OCI-LY7 (cell line): ENCODE results near the gene GDF10. TPM values are rescaled to one million over a fixed set of nuclear protein-coding genes. Genes with fewer than 3 reads are reported as not detected.

Source experiments
- BruUV-seq: library from RNA; stranded (reverse); fragments of 400-500 nt; replicated peaks from 2 replicates; lab custom pipeline; 2021; lab: Mats Ljungman, UMichigan
- CTCF ChIA-PET: fragments of 300-600 bp; sonication (Branson Sonifier 250); formaldehyde crosslinking; loops from one replicate; lab custom pipeline; 2022; ENCODE audit warnings: antibody characterized with exemption; ENCODE audit not compliant: unreplicated experiment; lab: Charles Lee
- POLR2A ChIA-PET: fragments of 300-600 bp; sonication (Branson Sonifier 250); formaldehyde crosslinking; loops from one replicate; lab custom pipeline; 2022; ENCODE audit warnings: antibody characterized with exemption; lab: Charles Lee
- DNase-seq: peaks from one replicate; pipeline ENCODE4 v3.0.0-alpha.2; 2015; ENCODE audit warnings: low spot score
- H2AFZ ChIP-seq: fragments of 200-600 bp; sonication (generic), shearing (Covaris generic); 2 replicates; pipeline ENCODE4 v1.6.1; 2014; ENCODE audit warnings: mild to moderate bottlenecking, antibody characterized with exemption, low read length, moderate library complexity
- H3K27ac ChIP-seq: fragments of 200-600 bp; sonication (generic); 2 replicates; pipeline ENCODE4 v1.5.1; 2014; ENCODE audit warnings: mixed run types, low read depth, mild to moderate bottlenecking, moderate library complexity, low read length, inconsistent platforms; ENCODE audit not compliant: poor library complexity, severe bottlenecking
- H3K36me3 ChIP-seq: fragments of 200-600 bp; sonication (generic); 2 replicates; pipeline ENCODE4 v1.6.1; 2014; ENCODE audit warnings: mild to moderate bottlenecking, antibody characterized with exemption, low read length, moderate library complexity, mixed read lengths; ENCODE audit not compliant: insufficient read depth
- H3K4me1 ChIP-seq: fragments of 200-600 bp; sonication (generic); 2 replicates; pipeline ENCODE4 v1.5.1; 2014; ENCODE audit warnings: mild to moderate bottlenecking, low read length; ENCODE audit not compliant: insufficient read depth, poor library complexity, severe bottlenecking
- H3K4me2 ChIP-seq: fragments of 200-600 bp; sonication (generic); 2 replicates; pipeline ENCODE4 v1.6.1; 2014; ENCODE audit warnings: mild to moderate bottlenecking, low read length
- H3K4me3 ChIP-seq: fragments of 200-600 bp; sonication (generic); 2 replicates; pipeline ENCODE4 v1.5.1; 2014; ENCODE audit warnings: mild to moderate bottlenecking, low read depth, low read length; ENCODE audit not compliant: poor library complexity, severe bottlenecking
- H3K79me2 ChIP-seq: fragments of 200-600 bp; sonication (generic); 2 replicates; pipeline ENCODE4 v1.6.1; 2016; ENCODE audit warnings: low read depth, mild to moderate bottlenecking, low read length, moderate library complexity, mixed read lengths; ENCODE audit not compliant: insufficient read depth
- H3K9me2 ChIP-seq: fragments of 200-600 bp; sonication (generic); 2 replicates; pipeline ENCODE4 v1.6.1; 2016; ENCODE audit warnings: mild to moderate bottlenecking, low read length, mixed read lengths; ENCODE audit not compliant: insufficient read depth
- H3K9me3 ChIP-seq: fragments of 200-600 bp; sonication (generic); 2 replicates; pipeline ENCODE4 v1.6.1; 2014; ENCODE audit warnings: mild to moderate bottlenecking, mixed run types, low read length, mixed read lengths
- H4K20me1 ChIP-seq: fragments of 200-600 bp; sonication (generic); 2 replicates; pipeline ENCODE4 v1.6.1; 2014; ENCODE audit warnings: mild to moderate bottlenecking, antibody characterized with exemption, low read length, moderate library complexity, mixed read lengths; ENCODE audit not compliant: insufficient read depth
- CTCF ChIP-seq: fragments of 200-600 bp; sonication (generic); conservative IDR thresholded peaks from 2 replicates; pipeline ENCODE4 v1.5.1; 2014; ENCODE audit warnings: mild to moderate bottlenecking, antibody characterized with exemption, low read length, moderate library complexity, mixed read lengths
- EZH2phosphoT487 ChIP-seq: fragments of 200-600 bp; sonication (generic); IDR thresholded peaks from 2 replicates; pipeline ENCODE4 v1.6.1; 2018; ENCODE audit warnings: low read depth, borderline replicate concordance, mild to moderate bottlenecking, mixed run types, antibody characterized with exemption, low read length, moderate library complexity, mixed read lengths
- intact Hi-C: fragments of 100-400 bp; cut with micrococcal nuclease; formaldehyde crosslinking; loops from one replicate; pipeline ENCODE4 v1.10.0; 2022; ENCODE audit not compliant: unreplicated experiment
- total RNA-seq, 2 experiments: library from RNA; depleted of rRNA in 1 of 2; stranded (reverse); fragments of >200 nt in 1 of 2; shearing (Covaris generic) in 1 of 2; gene quantifications; 2 replicates each; pipeline ENCODE4 v1.2.3, GENCODE V29; 2014 to 2022

Gene GDF10
- total RNA-seq, 2 experiments from 2014 or later, result not detected

- Histone ChIP-seq H2AFZ (no peak overlapping the region), H3K4me3 (no peak overlapping the region), H3K4me2 (no peak overlapping the region), H3K4me1 (peaks cover under 1% of the 10 kb centered on the region), H3K9me2 (no peaks in the 10 kb centered on the region), H4K20me1 (no peaks in the 10 kb centered on the region), H3K9me3 (no peaks in the 10 kb centered on the region), H3K27ac (no peak overlapping the region), H3K36me3 (no peaks in the 10 kb centered on the region), H3K79me2 (no peaks in the 10 kb centered on the region)
- TF ChIP-seq EZH2phosphoT487, result no peak
- no peak for TF ChIP-seq CTCF
- BruUV-seq, result no TSS peak
- intact Hi-C loops, result no loop called here
- DNase-seq, result no peak
- CTCF ChIA-PET, result no interaction called here
- POLR2A ChIA-PET, result no interaction called here
Observed at GRCh38 chr10:47282657-47283018, 17.4 kb upstream of the GDF10 start.

- no peak overlapping the region for H3K4me2 ChIP-seq
- no peaks in the 10 kb centered on the region for H4K20me1 ChIP-seq
- H3K9me2 ChIP-seq, result no peaks in the 10 kb centered on the region
- no peaks in the 10 kb centered on the region for H3K79me2 ChIP-seq
- ChIA-PET POLR2A (no interaction called here), CTCF (no interaction called here)
- no peak overlapping the region for H2AFZ ChIP-seq
- TF ChIP-seq CTCF (no peak), EZH2phosphoT487 (no peak)
- H3K36me3 ChIP-seq, result no peaks in the 10 kb centered on the region
- no peak for DNase-seq
- no peak overlapping the region for H3K4me3 ChIP-seq
- BruUV-seq, result no TSS peak
- no peaks in the 10 kb centered on the region for H3K9me3 ChIP-seq
- H3K27ac ChIP-seq, result no peak overlapping the region
- intact Hi-C loops, result no loop called here
- H3K4me1 ChIP-seq, result no peaks in the 10 kb centered on the region
Observed at GRCh38 chr10:47283101-47283630, 16.8 kb upstream of the GDF10 start.

GRCh38 chr10:47283848-47284247 lies 16.1 kb upstream of the GDF10 start:
- Histone ChIP-seq H3K4me3 (no peak overlapping the region), H2AFZ (no peak overlapping the region), H3K36me3 (no peaks in the 10 kb centered on the region), H3K4me2 (no peak overlapping the region), H3K27ac (no peak overlapping the region), H3K79me2 (no peaks in the 10 kb centered on the region), H3K9me2 (no peaks in the 10 kb centered on the region), H3K9me3 (no peaks in the 10 kb centered on the region), H3K4me1 (no peaks in the 10 kb centered on the region), H4K20me1 (no peaks in the 10 kb centered on the region)
- CTCF ChIA-PET, result no interaction called here
- intact Hi-C loops, result no loop called here
- BruUV-seq, result no TSS peak
- DNase-seq, result no peak
- POLR2A ChIA-PET, result no interaction called here
- TF ChIP-seq EZH2phosphoT487, result no peak
- TF ChIP-seq CTCF, result no peak
